ENCODE measurements around the gene DRC3.

GRCh38 chr17:18065546-18065945, 92.9 kb downstream of the DRC3 start:
- TF ChIP-seq CTCF (conservative IDR thresholded peaks at IDR 0.05; ENCODE audit: low read length) (no peak), EZH2phosphoT487 (IDR thresholded peaks at IDR 0.05; ENCODE audit: borderline replicate concordance, low read depth, low read length) (no peak)
